Hepatocyte (in vitro differentiated cells): Measurements from ENCODE around the gene C11orf98. TPM values are rescaled to one million over a fixed set of nuclear protein-coding genes. Genes with fewer than 3 reads are reported as not detected.

Experiments
- DNase-seq: peaks from one replicate; pipeline ENCODE4 v3.0.0-alpha.2; 2016; ENCODE audit warnings: low spot score
- H2AFZ ChIP-seq: fragments of 200-600 bp; sonication (generic); 2 replicates; pipeline ENCODE4 v1.6.0; 2016; ENCODE audit warnings: antibody characterized with exemption, mild to moderate bottlenecking
- H3K27ac ChIP-seq: fragments of 200-600 bp; sonication (generic); 2 replicates; pipeline ENCODE4 v1.5.1; 2016; ENCODE audit warnings: mild to moderate bottlenecking
- H3K27me3 ChIP-seq: fragments of 200-600 bp; sonication (generic); 2 replicates; pipeline ENCODE4 v1.6.1; 2016
- H3K36me3 ChIP-seq: fragments of 200-600 bp; sonication (generic); replicated peaks from 2 replicates; pipeline ENCODE4 v1.5.1; 2016; ENCODE audit warnings: low read depth; ENCODE audit not compliant: insufficient read depth
- H3K4me1 ChIP-seq: fragments of 200-600 bp; sonication (generic); 2 replicates; pipeline ENCODE4 v1.5.1; 2016; ENCODE audit warnings: mild to moderate bottlenecking, moderate library complexity; ENCODE audit not compliant: insufficient read depth
- H3K4me2 ChIP-seq: fragments of 200-600 bp; sonication (generic); 2 replicates; pipeline ENCODE4 v1.6.0; 2016
- H3K4me3 ChIP-seq: fragments of 200-600 bp; sonication (generic); 2 replicates; pipeline ENCODE4 v1.5.1; 2016; ENCODE audit warnings: mild to moderate bottlenecking
- H3K79me2 ChIP-seq: fragments of 200-600 bp; sonication (generic); 2 replicates; pipeline ENCODE4 v1.6.0; 2017; ENCODE audit warnings: mild to moderate bottlenecking
- H3K9me2 ChIP-seq: fragments of 200-600 bp; sonication (generic); replicated peaks from 2 replicates; pipeline ENCODE4 v1.6.0; 2017; ENCODE audit warnings: mild to moderate bottlenecking; ENCODE audit not compliant: insufficient read depth
- H3K9me3 ChIP-seq: fragments of 200-600 bp; sonication (generic); 2 replicates; pipeline ENCODE4 v1.5.1; 2016; ENCODE audit warnings: low read depth, mild to moderate bottlenecking
- H4K20me1 ChIP-seq: fragments of 200-600 bp; sonication (generic); 2 replicates; pipeline ENCODE4 v1.6.0; 2016; ENCODE audit warnings: mild to moderate bottlenecking; ENCODE audit not compliant: insufficient read depth, poor library complexity, severe bottlenecking
- EZH2 ChIP-seq: fragments of 200-600 bp; sonication (generic); IDR thresholded peaks from 2 replicates; pipeline ENCODE4 v1.6.1; 2016; ENCODE audit warnings: antibody characterized with exemption, mild to moderate bottlenecking, borderline replicate concordance
- EZH2phosphoT487 ChIP-seq: fragments of 200-600 bp; sonication (generic); IDR thresholded peaks from one replicate; pipeline ENCODE4 v1.6.1; 2018; ENCODE audit warnings: antibody characterized with exemption, mild to moderate bottlenecking, low read depth, moderate library complexity; ENCODE audit not compliant: unreplicated experiment, severe bottlenecking
- WGBS: methylation state at CpG from one replicate; pipeline ENCODE4 v1.1.6; 2016; ENCODE audit warnings: low lambda C conversion rate; ENCODE audit errors: missing lambda C conversion rate; 5-methylcytosine and 5-hydroxymethylcytosine counted together
- polyA plus RNA-seq: library from polyadenylated mRNA; unstranded; fragments of >200 nt; fragmentation: Nextera tagmentation; extraction: Ambion mirVana; gene quantifications from 2 replicates; pipeline ENCODE4 v1.2.1, GENCODE V29; 2016
- total RNA-seq: library from RNA; depleted of rRNA; stranded (reverse); fragments of >200 nt; gene quantifications from 2 replicates; pipeline ENCODE4 v1.2.3, GENCODE V29; 2014
- TF ChIP-seq, protein P1 (sequence below): fragments of 200-600 bp; sonication (generic); IDR thresholded peaks from 2 replicates; pipeline ENCODE4 v1.5.1; 2016; ENCODE audit warnings: antibody characterized with exemption, mild to moderate bottlenecking; ENCODE audit not compliant: poor library complexity

The C11orf98 gene
- total and polyA plus RNA-seq, 2 experiments from 2014 or later, result 80.4 to 116 TPM

- no peak for TF ChIP-seq EZH2
- TF ChIP-seq, protein P1, sequence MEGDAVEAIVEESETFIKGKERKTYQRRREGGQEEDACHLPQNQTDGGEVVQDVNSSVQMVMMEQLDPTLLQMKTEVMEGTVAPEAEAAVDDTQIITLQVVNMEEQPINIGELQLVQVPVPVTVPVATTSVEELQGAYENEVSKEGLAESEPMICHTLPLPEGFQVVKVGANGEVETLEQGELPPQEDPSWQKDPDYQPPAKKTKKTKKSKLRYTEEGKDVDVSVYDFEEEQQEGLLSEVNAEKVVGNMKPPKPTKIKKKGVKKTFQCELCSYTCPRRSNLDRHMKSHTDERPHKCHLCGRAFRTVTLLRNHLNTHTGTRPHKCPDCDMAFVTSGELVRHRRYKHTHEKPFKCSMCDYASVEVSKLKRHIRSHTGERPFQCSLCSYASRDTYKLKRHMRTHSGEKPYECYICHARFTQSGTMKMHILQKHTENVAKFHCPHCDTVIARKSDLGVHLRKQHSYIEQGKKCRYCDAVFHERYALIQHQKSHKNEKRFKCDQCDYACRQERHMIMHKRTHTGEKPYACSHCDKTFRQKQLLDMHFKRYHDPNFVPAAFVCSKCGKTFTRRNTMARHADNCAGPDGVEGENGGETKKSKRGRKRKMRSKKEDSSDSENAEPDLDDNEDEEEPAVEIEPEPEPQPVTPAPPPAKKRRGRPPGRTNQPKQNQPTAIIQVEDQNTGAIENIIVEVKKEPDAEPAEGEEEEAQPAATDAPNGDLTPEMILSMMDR, result no peak
- no peak for TF ChIP-seq EZH2phosphoT487
- H4K20me1 ChIP-seq, result no peaks in the 10 kb centered on the region
- no peaks in the 10 kb centered on the region for H3K9me2 ChIP-seq
- H2AFZ ChIP-seq, result no peak overlapping the region
- no peaks in the 10 kb centered on the region for H3K79me2 ChIP-seq
- H3K27me3 ChIP-seq, result no peaks in the 10 kb centered on the region
- no peak overlapping the region for H3K4me3 ChIP-seq
- peaks cover 6% of the 10 kb centered on the region for H3K4me1 ChIP-seq
- H3K4me2 ChIP-seq, result no peak overlapping the region
- no peaks in the 10 kb centered on the region for H3K36me3 ChIP-seq
- no peaks in the 10 kb centered on the region for H3K9me3 ChIP-seq
- no peak overlapping the region for H3K27ac ChIP-seq
- WGBS, result 81% methylated on average over 70 of the region's 74 CpGs
- DNase-seq, result no peak
Observed at GRCh38 chr11:62687508-62688396, 22.7 kb upstream of the C11orf98 start.

DNA sequence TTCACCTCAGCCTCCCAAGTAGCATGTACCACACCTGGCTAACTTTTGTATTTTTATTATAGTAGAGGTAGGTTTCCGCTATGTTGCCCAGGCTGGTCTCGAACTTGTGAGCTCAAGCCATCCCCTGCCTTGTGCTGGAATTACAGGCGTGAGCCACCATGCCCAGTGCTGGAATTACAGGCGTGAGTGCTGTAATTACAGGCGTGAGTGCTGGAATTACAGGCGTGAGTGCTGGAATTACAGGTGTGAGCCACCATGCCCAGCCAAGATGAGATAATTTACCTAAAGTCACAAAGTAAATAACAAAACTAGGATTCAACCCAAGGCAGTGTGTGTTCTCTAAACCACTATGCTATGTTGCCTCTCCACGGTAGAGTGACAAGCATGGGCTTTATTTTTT lies 17.5 kb upstream of the C11orf98 start:
- TF ChIP-seq, protein P1, result no peak
- TF ChIP-seq EZH2, result no peak
- no peak for TF ChIP-seq EZH2phosphoT487
- Histone ChIP-seq H3K27ac (no peak overlapping the region), H3K4me1 (peaks cover 13% of the 10 kb centered on the region), H2AFZ (no peak overlapping the region), H3K27me3 (no peaks in the 10 kb centered on the region), H3K4me2 (no peak overlapping the region), H3K9me2 (no peaks in the 10 kb centered on the region), H3K36me3 (no peaks in the 10 kb centered on the region), H4K20me1 (no peaks in the 10 kb centered on the region), H3K9me3 (no peaks in the 10 kb centered on the region), H3K79me2 (peaks cover 13% of the 10 kb centered on the region), H3K4me3 (no peak overlapping the region)
- WGBS, result 93% methylated on average over 7 of the region's 7 CpGs
- no peak for DNase-seq

DNA sequence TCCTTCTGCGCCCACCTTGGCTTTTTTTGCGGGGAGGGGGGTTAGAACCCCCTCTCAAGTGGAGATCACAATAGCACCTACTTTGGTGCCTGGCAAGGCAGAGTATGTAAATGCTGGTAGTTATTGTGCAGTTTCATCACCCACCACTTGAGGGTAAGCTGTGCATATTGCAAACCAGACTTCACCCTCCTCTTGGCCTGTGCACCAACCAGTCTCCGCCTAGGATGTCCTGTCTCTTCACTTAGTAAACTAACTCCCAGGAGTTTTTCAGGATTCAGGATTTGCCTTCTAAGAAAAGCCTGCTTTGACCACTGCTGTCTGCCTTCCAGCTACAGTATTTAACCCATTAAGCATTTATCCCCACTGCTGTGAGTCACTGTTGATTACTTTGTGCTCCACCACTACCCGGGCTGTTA lies 15.8 kb upstream of the C11orf98 start:
- H3K4me3 ChIP-seq, result no peak overlapping the region
- H3K27ac ChIP-seq, result no peak overlapping the region
- TF ChIP-seq, protein P1, result peak; percentile 40
- TF ChIP-seq EZH2phosphoT487, result no peak
- TF ChIP-seq EZH2, result no peak
- peak; percentile 78 for DNase-seq
- peaks cover 23% of the 10 kb centered on the region for H3K79me2 ChIP-seq
- H3K4me2 ChIP-seq, result no peak overlapping the region
- no peaks in the 10 kb centered on the region for H3K27me3 ChIP-seq
- no peaks in the 10 kb centered on the region for H3K9me3 ChIP-seq
- peak overlapping the region; percentile 29 for H2AFZ ChIP-seq
- no peaks in the 10 kb centered on the region for H3K9me2 ChIP-seq
- no peaks in the 10 kb centered on the region for H4K20me1 ChIP-seq
- H3K4me1 ChIP-seq, result peaks cover 13% of the 10 kb centered on the region
- WGBS, result 65% methylated on average over 4 of the region's 4 CpGs
- no peaks in the 10 kb centered on the region for H3K36me3 ChIP-seq
